ENCODE data around the gene SLC31A1.

SLC31A1 gene
- long read RNA-seq, full-length matches to known transcripts: 79 of 89 reads
- long read RNA-seq, partial matches to known transcripts: 1 of 89 reads
- long read RNA-seq, other reads (novel, unspliced or antisense): 9 of 89 reads

GRCh38 chr9:113221003-113221799, at the start of gene SLC31A1, which contains the start of gene FKBP15:
TSS of gene SLC31A1 (plus strand) at chr9:113221544. CDS start at chr9:113256149, 34,605 bp downstream.
TSS of gene FKBP15 (minus strand) at chr9:113221277. CDS start at chr9:113221243, 34 bp downstream.
- TF ChIP-seq SPI1 (IDR thresholded peaks at IDR 0.05; ENCODE audit: borderline replicate concordance, low read depth) (peak; percentile 29; the same call in 1 of the 2 replicates), REST (IDR thresholded peaks at IDR 0.05; ENCODE audit: insufficient replicate concordance, low read depth) (no peak), POLR2AphosphoS5 (IDR thresholded peaks at IDR 0.05; ENCODE audit: low read depth) (peak; percentile 56; the same call in 1 of the 2 replicates), GABPA (IDR thresholded peaks at IDR 0.05; ENCODE audit: low read depth) (no peak), CTCF (IDR thresholded peaks at IDR 0.05; ENCODE audit: insufficient read depth, low read length) (no peak)

GRCh38 chr9:113173341-113173740, 48.0 kb upstream of the SLC31A1 start:
- Histone ChIP-seq H3K27me3 (ENCODE audit: insufficient read depth, poor library complexity, severe bottlenecking) (no peaks in the 10 kb centered on the region), H3K4me3 (replicated peaks; ENCODE audit: insufficient read depth, low read length) (no peak overlapping the region), H3K27ac (replicated peaks) (no peak overlapping the region)
- no peak for TF ChIP-seq POLR2AphosphoS5 (IDR thresholded peaks at IDR 0.05; ENCODE audit: low read depth)
- DNase-seq (ENCODE audit: low read depth in 1 of 2, low spot score in 1 of 2): no peak

More at GRCh38 chr9:113221003-113221799, at the start of gene SLC31A1, which contains the start of gene FKBP15:
- Histone ChIP-seq H3K4me3 (replicated peaks; ENCODE audit: insufficient read depth, low read length) (peak within 1 kb of the TSS; percentile 97), H3K27me3 (ENCODE audit: insufficient read depth, poor library complexity, severe bottlenecking) (no peaks in the 10 kb centered on the region), H3K27ac (replicated peaks) (peak within 1 kb of the TSS; percentile 74)
- peak; percentile 98 for DNase-seq (ENCODE audit: low read depth in 1 of 2, low spot score in 1 of 2)

DNA sequence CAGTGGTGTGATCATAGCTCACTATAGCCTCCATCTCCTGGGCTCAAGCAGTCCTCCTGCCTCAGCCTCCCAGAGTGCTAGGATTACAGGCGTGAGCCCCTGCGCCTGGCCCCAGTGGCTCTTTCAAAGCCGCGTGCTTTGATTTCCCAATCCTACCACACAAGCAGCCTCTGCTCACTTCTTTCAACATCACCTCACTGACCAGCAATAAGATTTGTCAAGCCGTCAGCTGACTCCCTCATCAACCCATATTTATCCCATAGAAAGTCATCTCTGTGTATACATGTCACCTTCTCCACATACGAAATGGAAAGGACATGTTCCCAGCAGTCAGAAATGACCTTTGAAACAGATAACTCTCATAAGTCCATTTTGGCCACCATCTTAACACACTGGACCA, 44.5 kb upstream of the SLC31A1 start:
- DNase-seq (ENCODE audit: low read depth in 1 of 2, low spot score in 1 of 2): peak in 1 of 2 experiments; percentile 15
- TF ChIP-seq CTCF (IDR thresholded peaks at IDR 0.05; ENCODE audit: insufficient read depth, low read length): no peak
- TF ChIP-seq REST (IDR thresholded peaks at IDR 0.05; ENCODE audit: insufficient replicate concordance, low read depth): no peak
- TF ChIP-seq POLR2AphosphoS5 (IDR thresholded peaks at IDR 0.05; ENCODE audit: low read depth): no peak
- no peak for TF ChIP-seq SPI1 (IDR thresholded peaks at IDR 0.05; ENCODE audit: borderline replicate concordance, low read depth)
- TF ChIP-seq GABPA (IDR thresholded peaks at IDR 0.05; ENCODE audit: low read depth): no peak
- H3K27ac ChIP-seq (replicated peaks): no peak overlapping the region
- no peaks in the 10 kb centered on the region for H3K27me3 ChIP-seq (ENCODE audit: insufficient read depth, poor library complexity, severe bottlenecking)
- no peak overlapping the region for H3K4me3 ChIP-seq (replicated peaks; ENCODE audit: insufficient read depth, low read length)

- TF ChIP-seq SPI1 (IDR thresholded peaks at IDR 0.05; ENCODE audit: borderline replicate concordance, low read depth) (no peak), POLR2AphosphoS5 (IDR thresholded peaks at IDR 0.05; ENCODE audit: low read depth) (no peak), GABPA (IDR thresholded peaks at IDR 0.05; ENCODE audit: low read depth) (no peak), CTCF (IDR thresholded peaks at IDR 0.05; ENCODE audit: insufficient read depth, low read length) (no peak), REST (IDR thresholded peaks at IDR 0.05; ENCODE audit: insufficient replicate concordance, low read depth) (no peak)
- DNase-seq (ENCODE audit: low read depth in 1 of 2, low spot score in 1 of 2): no peak
- H3K4me3 ChIP-seq (replicated peaks; ENCODE audit: insufficient read depth, low read length): no peak overlapping the region
- H3K27me3 ChIP-seq (ENCODE audit: insufficient read depth, poor library complexity, severe bottlenecking): no peaks in the 10 kb centered on the region
- H3K27ac ChIP-seq (replicated peaks): no peak overlapping the region
These were observed 44.1 kb upstream of the SLC31A1 start for GRCh38 chr9:113177251-113177650.
